ENCODE results near the gene POLL.

Gene POLL

DNA sequence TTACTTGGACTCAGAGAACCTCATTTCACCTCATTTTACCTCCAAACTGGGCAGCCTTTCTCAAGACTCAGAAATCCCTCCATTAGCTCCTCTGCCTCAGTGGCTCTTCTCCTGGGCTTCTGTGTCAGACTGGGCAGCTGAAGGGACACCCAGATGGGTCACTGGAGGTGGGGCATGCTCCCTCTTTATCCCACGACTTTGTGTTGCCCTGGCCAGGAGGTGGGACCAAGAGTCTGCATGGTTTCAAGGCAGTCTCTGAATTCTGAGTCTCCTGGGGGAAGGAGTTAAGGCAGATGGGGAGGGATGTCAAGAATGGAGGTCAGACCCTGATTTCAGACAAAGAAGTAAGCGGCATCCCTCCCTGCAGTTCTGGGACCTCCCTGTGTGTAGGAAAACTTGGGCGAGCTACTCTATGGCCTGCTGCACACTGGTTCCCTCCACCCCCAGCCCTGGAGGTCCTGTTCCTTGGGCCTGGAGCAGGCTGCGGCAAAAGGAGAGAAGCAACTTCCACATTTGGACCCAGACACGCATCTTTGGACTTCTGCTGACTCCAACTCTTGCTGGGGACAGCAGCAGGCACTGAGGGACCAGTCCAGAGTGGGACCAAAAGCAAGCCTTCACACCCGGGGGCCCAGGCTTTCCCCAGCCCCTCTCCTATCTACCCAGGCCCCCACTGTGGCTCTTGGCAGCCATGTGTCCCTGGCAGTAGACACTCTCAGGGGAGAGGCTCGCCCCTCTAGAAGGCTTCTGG lies 10.8 kb downstream of the POLL start:
- TF ChIP-seq, protein P1, sequence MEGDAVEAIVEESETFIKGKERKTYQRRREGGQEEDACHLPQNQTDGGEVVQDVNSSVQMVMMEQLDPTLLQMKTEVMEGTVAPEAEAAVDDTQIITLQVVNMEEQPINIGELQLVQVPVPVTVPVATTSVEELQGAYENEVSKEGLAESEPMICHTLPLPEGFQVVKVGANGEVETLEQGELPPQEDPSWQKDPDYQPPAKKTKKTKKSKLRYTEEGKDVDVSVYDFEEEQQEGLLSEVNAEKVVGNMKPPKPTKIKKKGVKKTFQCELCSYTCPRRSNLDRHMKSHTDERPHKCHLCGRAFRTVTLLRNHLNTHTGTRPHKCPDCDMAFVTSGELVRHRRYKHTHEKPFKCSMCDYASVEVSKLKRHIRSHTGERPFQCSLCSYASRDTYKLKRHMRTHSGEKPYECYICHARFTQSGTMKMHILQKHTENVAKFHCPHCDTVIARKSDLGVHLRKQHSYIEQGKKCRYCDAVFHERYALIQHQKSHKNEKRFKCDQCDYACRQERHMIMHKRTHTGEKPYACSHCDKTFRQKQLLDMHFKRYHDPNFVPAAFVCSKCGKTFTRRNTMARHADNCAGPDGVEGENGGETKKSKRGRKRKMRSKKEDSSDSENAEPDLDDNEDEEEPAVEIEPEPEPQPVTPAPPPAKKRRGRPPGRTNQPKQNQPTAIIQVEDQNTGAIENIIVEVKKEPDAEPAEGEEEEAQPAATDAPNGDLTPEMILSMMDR (IDR thresholded peaks at IDR 0.05; ENCODE audit: low read depth, low read length): no peak
- H3K4me3 ChIP-seq (ENCODE audit: low read depth, low read length): no peak overlapping the region

DNA sequence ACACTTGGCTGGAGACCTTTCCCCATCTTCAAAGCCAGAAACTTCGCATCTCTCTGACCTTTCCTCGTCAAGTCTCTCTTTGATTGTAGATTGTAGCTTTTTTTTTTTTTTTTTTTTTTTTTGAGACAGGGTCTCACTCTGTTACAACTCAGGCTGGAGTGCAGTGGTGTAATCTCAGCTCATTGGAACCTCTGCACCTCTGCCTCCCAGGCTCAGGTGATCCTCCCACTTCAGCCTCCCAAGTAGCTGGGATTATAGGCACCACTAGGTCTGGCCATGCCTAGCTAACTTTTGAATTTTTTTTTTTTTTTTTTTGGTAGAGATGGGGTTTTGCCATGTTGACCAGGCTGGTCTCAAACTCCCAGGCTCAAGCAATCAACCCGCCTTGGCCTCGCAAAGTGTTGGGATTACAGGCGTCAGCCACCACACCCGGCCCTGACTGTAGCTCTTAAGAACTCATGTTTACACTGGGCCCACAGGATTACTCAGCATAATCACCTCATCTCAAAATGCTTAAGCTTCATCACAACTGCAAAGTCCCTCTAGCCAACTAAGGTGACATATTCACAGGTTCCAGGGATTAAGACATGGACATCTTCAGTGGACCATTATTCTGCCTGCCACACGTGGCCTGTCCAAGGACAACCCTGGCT lies 11.7 kb downstream of the POLL start:
- TF ChIP-seq, protein P1 (IDR thresholded peaks at IDR 0.05; ENCODE audit: low read depth, low read length): no peak
- H3K4me3 ChIP-seq (ENCODE audit: low read depth, low read length): no peak overlapping the region

- TF ChIP-seq, protein P1 (IDR thresholded peaks at IDR 0.05; ENCODE audit: low read depth, low read length): no peak
- no peak overlapping the region for H3K4me3 ChIP-seq (ENCODE audit: low read depth, low read length)
These were observed 12.4 kb downstream of the POLL start for GRCh38 chr10:101575580-101576210.

GRCh38 chr10:101575091-101575490 lies 13.0 kb downstream of the POLL start:
- TF ChIP-seq, protein P1 (IDR thresholded peaks at IDR 0.05; ENCODE audit: low read depth, low read length): no peak

DNA sequence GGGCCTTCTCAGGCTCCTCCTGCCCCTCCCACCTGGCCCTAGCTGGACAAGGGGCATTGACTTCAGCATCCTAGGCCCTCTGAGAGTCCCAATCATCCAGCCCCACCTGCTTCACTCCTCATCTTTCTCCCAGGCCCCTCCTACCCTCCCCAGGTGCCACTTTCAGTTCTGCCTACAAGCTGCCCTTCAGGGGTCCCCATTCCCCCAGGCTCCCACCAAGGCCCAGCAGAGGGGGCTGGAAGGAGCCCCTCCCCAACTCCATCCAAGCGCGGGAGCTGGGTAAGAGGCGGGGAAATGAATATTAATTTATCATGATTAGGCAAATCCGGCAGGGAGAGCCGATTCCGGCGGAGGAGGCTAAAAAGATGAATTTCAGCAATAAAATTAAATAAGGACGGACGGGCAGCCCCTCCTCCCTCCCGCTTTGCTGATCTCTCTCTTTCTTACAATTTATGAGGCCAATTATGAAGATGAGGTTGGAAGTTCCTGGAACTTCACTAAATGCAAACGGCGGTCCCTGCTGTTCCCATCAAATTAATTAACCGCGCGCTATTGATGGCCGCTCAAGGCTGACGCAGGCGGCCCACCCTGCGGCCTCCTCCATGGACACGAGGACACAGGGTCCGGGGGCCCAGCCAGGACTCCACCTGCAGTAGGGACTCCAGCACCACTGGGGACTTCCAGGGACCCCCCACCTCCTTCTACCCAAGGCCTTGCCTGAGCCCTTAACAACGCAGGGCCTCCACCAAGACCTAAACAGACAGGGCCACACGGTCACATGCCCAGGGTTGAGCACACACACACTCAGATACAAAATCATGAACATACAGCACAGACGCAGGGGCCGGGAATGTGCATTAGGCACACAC lies 13.9 kb downstream of the POLL start:
- H3K4me3 ChIP-seq (ENCODE audit: low read depth, low read length): no peak overlapping the region
- TF ChIP-seq, protein P1 (IDR thresholded peaks at IDR 0.05; ENCODE audit: low read depth, low read length): no peak

More at GRCh38 chr10:101575091-101575490, 13.0 kb downstream of the POLL start:
- no peak overlapping the region for H3K4me3 ChIP-seq (ENCODE audit: low read depth, low read length)

- H3K4me3 ChIP-seq (ENCODE audit: low read depth, low read length): no peak overlapping the region
- TF ChIP-seq, protein P1 (IDR thresholded peaks at IDR 0.05; ENCODE audit: low read depth, low read length): no peak
These were observed 15.3 kb downstream of the POLL start for GRCh38 chr10:101572785-101573184.

All from WI38 (cell line).